Measurements from ENCODE around the gene SAFB2.

SAFB2 gene

DNA sequence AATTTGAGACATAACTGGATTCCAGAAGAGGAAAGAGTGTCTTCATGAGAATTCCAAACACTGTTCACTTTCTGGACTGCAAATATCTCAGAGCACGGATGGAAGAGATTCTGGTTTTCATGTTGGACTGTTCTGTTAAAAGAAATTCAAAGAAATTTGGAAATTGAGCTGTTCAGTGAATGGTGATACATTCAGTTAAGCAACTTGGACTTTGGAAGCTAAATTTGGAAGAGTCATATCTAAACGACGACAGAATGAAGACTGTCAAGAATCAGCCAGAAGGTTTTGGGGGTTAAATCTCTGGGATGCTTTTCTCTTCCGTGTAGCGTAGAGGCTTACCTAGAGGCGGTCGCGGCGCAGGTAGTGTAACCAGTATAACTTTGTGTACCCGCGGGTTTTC, 25.9 kb upstream of the SAFB2 start:
- H3K4me3 ChIP-seq (ENCODE audit: low read depth, low read length) = no peak overlapping the region
- no peak for DNase-seq (ENCODE audit: low read depth, low spot score)
- in situ Hi-C loops (cut with HindIII; ENCODE audit: low sequenced_read_pairs) = no loop called here
- TF ChIP-seq, protein P1, sequence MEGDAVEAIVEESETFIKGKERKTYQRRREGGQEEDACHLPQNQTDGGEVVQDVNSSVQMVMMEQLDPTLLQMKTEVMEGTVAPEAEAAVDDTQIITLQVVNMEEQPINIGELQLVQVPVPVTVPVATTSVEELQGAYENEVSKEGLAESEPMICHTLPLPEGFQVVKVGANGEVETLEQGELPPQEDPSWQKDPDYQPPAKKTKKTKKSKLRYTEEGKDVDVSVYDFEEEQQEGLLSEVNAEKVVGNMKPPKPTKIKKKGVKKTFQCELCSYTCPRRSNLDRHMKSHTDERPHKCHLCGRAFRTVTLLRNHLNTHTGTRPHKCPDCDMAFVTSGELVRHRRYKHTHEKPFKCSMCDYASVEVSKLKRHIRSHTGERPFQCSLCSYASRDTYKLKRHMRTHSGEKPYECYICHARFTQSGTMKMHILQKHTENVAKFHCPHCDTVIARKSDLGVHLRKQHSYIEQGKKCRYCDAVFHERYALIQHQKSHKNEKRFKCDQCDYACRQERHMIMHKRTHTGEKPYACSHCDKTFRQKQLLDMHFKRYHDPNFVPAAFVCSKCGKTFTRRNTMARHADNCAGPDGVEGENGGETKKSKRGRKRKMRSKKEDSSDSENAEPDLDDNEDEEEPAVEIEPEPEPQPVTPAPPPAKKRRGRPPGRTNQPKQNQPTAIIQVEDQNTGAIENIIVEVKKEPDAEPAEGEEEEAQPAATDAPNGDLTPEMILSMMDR (IDR thresholded peaks at IDR 0.05; ENCODE audit: low read depth, low read length) = no peak

DNA sequence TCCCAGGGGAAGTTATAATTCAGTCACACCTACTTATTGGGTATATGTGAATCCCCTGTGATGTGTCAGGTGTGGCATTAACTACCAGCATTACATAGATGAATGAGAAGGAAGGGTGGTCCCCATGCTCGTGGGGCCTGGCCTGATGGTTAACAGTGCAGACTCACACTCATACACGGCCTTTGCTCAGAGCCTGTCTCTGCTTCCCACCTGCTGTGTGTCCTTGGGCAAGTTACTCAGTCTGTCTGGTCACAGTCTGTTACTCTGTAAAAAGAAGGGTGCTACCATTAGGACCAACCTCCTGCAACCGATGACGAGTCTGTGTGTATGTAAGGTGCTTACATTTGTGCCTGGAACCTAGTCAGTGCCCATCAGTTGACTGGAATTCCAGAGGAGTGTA, 24.1 kb upstream of the SAFB2 start:
- in situ Hi-C loops (cut with HindIII; ENCODE audit: low sequenced_read_pairs) = no loop called here
- H3K4me3 ChIP-seq (ENCODE audit: low read depth, low read length) = no peak overlapping the region
- TF ChIP-seq, protein P1 (IDR thresholded peaks at IDR 0.05; ENCODE audit: low read depth, low read length) = no peak
- no peak for DNase-seq (ENCODE audit: low read depth, low spot score)

DNA sequence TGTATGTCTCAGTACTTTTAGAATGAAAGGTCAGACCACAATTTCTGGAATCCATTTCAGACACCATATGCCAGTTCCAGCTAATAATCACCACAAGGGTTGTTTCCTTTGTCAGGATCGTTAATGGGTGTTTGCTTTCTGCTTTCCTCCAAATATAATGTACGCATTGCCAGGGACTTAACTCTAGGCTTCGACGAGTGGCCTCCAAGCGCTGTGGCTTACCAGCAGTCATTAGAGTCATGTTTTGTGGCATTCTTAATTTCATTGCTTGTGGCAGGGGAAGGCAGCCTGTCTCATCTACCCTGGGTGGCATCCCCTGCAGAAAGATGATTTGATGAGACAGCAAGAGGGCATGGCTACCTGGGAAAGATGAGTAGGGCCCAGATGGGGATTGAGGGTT, 22.8 kb upstream of the SAFB2 start:
- no peak overlapping the region for H3K4me3 ChIP-seq (ENCODE audit: low read depth, low read length)
- in situ Hi-C loops (cut with HindIII; ENCODE audit: low sequenced_read_pairs) = no loop called here
- TF ChIP-seq, protein P1 (IDR thresholded peaks at IDR 0.05; ENCODE audit: low read depth, low read length) = no peak
- no peak for DNase-seq (ENCODE audit: low read depth, low spot score)

DNA sequence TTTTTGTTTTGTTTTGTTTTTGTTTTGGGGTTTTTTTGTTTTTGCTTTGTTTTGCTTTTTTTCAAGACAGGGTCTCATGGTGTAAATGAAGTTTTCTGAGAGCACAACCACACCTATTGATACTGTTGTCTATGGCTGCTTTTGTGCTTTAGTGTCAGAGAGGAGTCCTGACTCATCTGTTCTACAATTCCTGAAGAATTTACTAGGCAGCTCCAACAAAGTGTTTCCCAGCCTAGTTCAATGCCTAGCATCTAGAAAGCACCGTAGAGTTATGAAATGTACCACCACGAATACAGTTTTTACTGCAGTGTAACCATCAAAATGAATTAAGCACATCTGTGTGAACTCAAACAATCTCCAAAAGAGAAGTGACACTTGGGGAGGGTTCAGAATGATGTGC, 21.5 kb upstream of the SAFB2 start:
- DNase-seq (ENCODE audit: low read depth, low spot score) = no peak
- in situ Hi-C loops (cut with HindIII; ENCODE audit: low sequenced_read_pairs) = no loop called here
- no peak overlapping the region for H3K4me3 ChIP-seq (ENCODE audit: low read depth, low read length)
- TF ChIP-seq, protein P1 (IDR thresholded peaks at IDR 0.05; ENCODE audit: low read depth, low read length) = no peak

DNA sequence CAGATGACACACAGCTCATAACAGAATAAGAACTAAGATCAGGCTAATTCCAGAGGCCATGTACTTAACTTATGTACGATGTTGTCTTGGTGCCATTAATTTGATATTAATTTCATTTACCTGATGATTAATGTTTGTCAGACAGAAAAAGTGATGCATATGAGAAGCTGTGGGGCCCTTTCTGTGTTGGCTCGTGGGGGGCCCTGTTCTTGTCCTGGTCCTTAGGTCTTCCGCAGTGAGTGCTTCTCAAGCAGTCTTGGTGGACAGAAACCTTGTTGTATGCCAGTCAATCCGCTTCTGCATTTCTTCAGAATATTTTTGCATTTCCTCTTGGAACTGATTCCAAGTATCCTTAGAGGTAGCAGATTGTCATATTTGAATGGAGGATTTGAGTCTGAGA, 20.5 kb upstream of the SAFB2 start:
- TF ChIP-seq, protein P1 (IDR thresholded peaks at IDR 0.05; ENCODE audit: low read depth, low read length) = no peak
- DNase-seq (ENCODE audit: low read depth, low spot score) = no peak
- in situ Hi-C loops (cut with HindIII; ENCODE audit: low sequenced_read_pairs) = no loop called here
- no peak overlapping the region for H3K4me3 ChIP-seq (ENCODE audit: low read depth, low read length)

DNA sequence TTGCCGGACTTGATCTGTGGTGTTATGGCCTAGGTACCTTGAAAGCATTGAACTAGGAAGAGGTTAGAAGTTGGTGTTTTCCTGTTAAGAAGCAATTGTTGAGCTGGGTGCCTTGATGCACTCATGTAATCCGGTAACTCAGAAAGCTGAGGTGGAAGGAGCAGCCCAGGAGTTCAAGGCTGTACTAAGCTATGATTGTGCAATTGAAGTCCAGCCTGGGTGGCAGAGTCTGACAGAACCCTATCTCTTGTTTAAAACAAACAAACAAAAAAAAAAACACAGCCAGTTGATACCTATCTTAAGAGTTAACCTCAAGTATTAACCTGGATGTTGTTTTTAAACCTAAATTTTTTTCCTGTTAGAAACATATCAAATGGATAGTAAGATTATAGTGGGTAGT, 19.6 kb upstream of the SAFB2 start:
- no peak overlapping the region for H3K4me3 ChIP-seq (ENCODE audit: low read depth, low read length)
- DNase-seq (ENCODE audit: low read depth, low spot score) = no peak
- in situ Hi-C loops (cut with HindIII; ENCODE audit: low sequenced_read_pairs) = no loop called here
- TF ChIP-seq, protein P1 (IDR thresholded peaks at IDR 0.05; ENCODE audit: low read depth, low read length) = no peak

DNA sequence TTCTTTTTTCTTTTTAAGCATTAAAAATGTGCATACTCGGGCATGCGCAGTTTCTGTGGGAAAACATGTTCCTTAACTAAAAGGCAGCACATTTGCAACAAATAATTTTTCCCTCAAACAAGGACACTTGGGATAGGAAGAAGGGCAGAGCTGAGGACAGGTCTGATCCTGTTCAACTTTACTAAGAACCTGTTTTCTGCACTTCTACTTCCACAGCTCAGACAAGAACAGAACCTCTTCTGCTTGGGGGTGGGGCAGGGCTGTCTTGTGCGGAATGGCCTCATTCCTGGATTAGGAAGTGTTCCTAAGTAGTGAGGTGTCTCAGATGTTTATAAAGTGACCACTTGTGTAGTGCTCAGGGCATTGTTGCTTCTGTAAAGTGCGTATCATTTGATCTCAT, 18.6 kb upstream of the SAFB2 start:
- DNase-seq (ENCODE audit: low read depth, low spot score) = no peak
- TF ChIP-seq, protein P1 (IDR thresholded peaks at IDR 0.05; ENCODE audit: low read depth, low read length) = no peak
- in situ Hi-C loops (cut with HindIII; ENCODE audit: low sequenced_read_pairs) = no loop called here

More for the DNA sequence above, 18.6 kb upstream of the SAFB2 start:
- no peak overlapping the region for H3K4me3 ChIP-seq (ENCODE audit: low read depth, low read length)

All from astrocyte of the spinal cord (primary cell).